Small intestine (tissue), 7 donors: ENCODE data around the gene C10orf105. TPM values are rescaled to one million over a fixed set of nuclear protein-coding genes. Genes with fewer than 3 reads are reported as not detected.

Experiments used
- DNase-seq, 2 donors: peaks; one replicate each; pipeline versions ENCODE4 v3.0.0 to v3.0.0-alpha.2; 2013
- FAIRE-seq: peaks from 2 replicates; lab custom pipeline; 2012; peaks lifted over from hg19 to GRCh38; lab: Jason Lieb, UNC
- H3K27ac ChIP-seq, 3 donors: one replicate each; pipeline ENCODE4 v1.5.1; 2013; ENCODE audit warnings: low read length in 2 of 3, mild to moderate bottlenecking in 2 of 3, control low read depth in 1 of 3, inconsistent platforms in 1 of 3, low read depth in 1 of 3, moderate library complexity in 1 of 3
- H3K27me3 ChIP-seq, 3 donors: one replicate each; pipeline ENCODE4 v1.6.1; 2013; ENCODE audit warnings: low read length in 3 of 3, inconsistent platforms in 1 of 3; ENCODE audit not compliant: control insufficient read depth in 3 of 3, insufficient read depth in 3 of 3
- H3K36me3 ChIP-seq, 3 donors: one replicate each; pipeline ENCODE4 v1.6.1; 2013; ENCODE audit warnings: low read length in 3 of 3, inconsistent platforms in 1 of 3, low read depth in 1 of 3, mild to moderate bottlenecking in 1 of 3, moderate library complexity in 1 of 3; ENCODE audit not compliant: control insufficient read depth in 3 of 3, insufficient read depth in 2 of 3
- H3K4me1 ChIP-seq, 3 donors: one replicate each; pipeline ENCODE4 v1.6.1; 2013; ENCODE audit warnings: low read length in 2 of 3, inconsistent platforms in 1 of 3, low read depth in 1 of 3, mild to moderate bottlenecking in 1 of 3, moderate library complexity in 1 of 3; ENCODE audit not compliant: control insufficient read depth in 3 of 3, insufficient read depth in 2 of 3
- H3K4me3 ChIP-seq, 3 donors: one replicate each; pipeline ENCODE4 v1.5.1; 2013; ENCODE audit warnings: low read length in 3 of 3, control low read depth in 1 of 3, inconsistent platforms in 1 of 3, low read depth in 1 of 3, mild to moderate bottlenecking in 1 of 3, moderate library complexity in 1 of 3
- H3K9me3 ChIP-seq, 2 donors: one replicate each; pipeline ENCODE4 v1.6.1; 2013; ENCODE audit warnings: low read depth in 1 of 2, low read length in 1 of 2; ENCODE audit not compliant: control insufficient read depth in 2 of 2, insufficient read depth in 1 of 2
- WGBS, 3 donors: extraction: QIAGEN DNeasy Blood & Tissue Kit; methylation state at CpG; one replicate each; pipeline ENCODE4 v1.1.7; 2013; 5-methylcytosine and 5-hydroxymethylcytosine counted together
- polyA plus RNA-seq, 4 donors: library from polyadenylated mRNA; stranded (reverse) in 3 of 4; unstranded in 1 of 4; fragments of 200-250 nt in 3 of 4; fragments of 120-200 nt in 1 of 4; gene quantifications; one replicate each; pipeline versions ENCODE4 v1.2.1 to v1.2.3, GENCODE V29; 2013
- donor health status: healthy with polysubstance abuse.
- donor health status: control.
- donor health status: control.
- donor health status: Bipolar disorder and iron deficiency.
- donor health status: healthy.

The C10orf105 gene
- polyA plus RNA-seq, 4 donors, result 0.06 to 0.27 TPM; not detected in 2

DNA sequence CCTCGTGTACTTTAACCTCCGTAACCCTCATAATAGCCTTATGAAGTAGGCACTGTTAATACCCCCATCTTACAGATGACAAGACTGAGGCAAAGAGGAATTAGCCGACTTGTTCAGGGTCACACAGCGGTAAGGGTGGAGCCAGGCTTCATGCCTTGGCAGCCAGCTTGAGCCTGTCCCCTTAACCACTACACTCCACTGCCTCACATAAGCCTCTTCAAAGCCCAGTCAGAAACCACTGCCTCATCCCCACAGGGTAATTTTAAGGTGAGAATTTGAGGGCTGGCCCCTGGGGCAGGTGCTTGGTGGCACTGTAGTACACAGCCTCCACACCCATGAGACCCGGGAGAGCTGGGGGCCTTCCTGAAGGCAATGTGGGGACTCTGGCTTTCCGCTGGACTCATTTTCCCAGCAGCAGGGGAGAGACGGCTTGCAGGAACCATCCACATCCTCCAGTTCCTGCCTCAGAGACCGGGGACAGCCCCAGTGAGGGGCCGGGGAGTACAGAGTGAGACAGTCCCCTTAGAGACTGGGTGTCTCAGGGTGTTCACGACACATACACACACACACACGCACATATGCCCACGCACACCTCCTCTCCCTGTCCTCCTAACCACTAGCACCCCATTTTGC lies 7.6 kb upstream of the C10orf105 start:
- peaks cover 0 to 4% of the 10 kb centered on the region in 2 donors for H3K9me3 ChIP-seq
- H3K27me3 ChIP-seq, result no peaks in the 10 kb centered on the region
- DNase-seq, result peak in 1 of 2 donors; percentile 29
- WGBS, 3 donors, result 40 to 55% (median 55%) methylated on average over 12 of the region's 12 CpGs
- no peak overlapping the region for H3K4me3 ChIP-seq
- FAIRE-seq, result no peak
- H3K36me3 ChIP-seq, result peaks cover 0 to 3% (median 0%) of the 10 kb centered on the region in 3 donors
- peak overlapping the region; percentile 58 to 94 (median 77) for H3K27ac ChIP-seq
- peaks cover 0 to 40% (median 25%) of the 10 kb centered on the region in 3 donors for H3K4me1 ChIP-seq

DNA sequence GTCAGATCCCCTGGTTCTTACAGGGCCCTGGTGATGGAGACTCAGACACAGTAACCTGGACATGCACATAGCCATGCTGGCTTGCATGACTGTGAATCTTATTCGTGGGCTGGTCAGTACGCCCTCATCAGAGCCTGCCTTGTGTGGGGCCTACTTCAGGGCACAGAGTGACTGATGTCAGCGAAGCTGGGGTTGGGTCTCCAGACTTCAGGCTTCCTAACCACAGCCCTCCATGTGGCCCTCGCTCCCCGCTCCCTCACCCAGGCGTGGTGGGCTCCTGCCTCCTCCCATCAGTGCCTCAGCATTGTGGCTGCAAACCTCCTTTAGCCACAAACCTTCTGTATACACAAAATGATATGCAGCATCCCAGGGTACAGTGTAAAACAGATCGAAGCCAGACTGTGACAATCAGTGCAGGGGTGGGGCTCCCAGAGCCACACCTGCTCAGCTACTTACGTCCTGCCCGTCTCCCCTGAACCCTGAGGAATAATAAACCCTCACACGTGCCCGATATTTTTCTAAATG lies 7.1 kb upstream of the C10orf105 start:
- peaks cover 0 to 4% of the 10 kb centered on the region in 2 donors for H3K9me3 ChIP-seq
- DNase-seq (peak; percentile 70 to 94), FAIRE-seq (no peak)
- peaks cover 0 to 40% (median 25%) of the 10 kb centered on the region in 3 donors for H3K4me1 ChIP-seq
- H3K27ac ChIP-seq, result peak overlapping the region in 2 of 3 donors; percentile 77 to 94
- H3K27me3 ChIP-seq, result no peaks in the 10 kb centered on the region
- H3K4me3 ChIP-seq, result no peak overlapping the region
- 26 to 59% (median 34%) methylated on average over 11 of the region's 11 CpGs for WGBS, 3 donors
- H3K36me3 ChIP-seq, result peaks cover 0 to 3% (median 0%) of the 10 kb centered on the region in 3 donors

DNA sequence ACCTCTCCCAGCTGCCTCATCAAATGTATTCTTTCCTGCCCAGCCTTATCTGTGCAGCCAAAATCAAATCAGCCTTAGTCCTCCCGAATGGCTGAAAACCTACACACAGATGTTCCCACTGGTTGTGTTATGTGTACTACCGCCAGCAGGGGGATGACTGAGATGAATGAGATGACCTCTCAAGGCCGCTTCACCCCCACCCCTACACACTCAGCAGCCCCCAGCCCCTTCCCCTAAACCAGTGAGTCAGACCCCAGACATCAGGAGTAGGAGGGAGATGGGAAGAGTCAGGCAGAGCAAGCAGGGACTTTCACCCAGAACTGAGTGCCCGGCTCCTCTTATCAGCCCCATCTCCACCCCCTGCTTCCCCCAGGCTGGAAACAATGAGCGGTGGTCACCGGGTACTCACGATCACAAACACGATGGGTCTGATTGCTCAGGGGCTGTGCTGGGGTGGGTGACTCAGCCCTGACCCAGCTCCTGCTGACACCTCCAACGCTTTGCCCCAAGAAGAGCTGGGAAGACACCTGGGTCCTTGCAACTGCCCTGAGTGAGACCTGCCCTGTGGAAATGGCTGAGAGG lies 6.5 kb upstream of the C10orf105 start:
- no peak for FAIRE-seq
- peaks cover 0 to 4% of the 10 kb centered on the region in 2 donors for H3K9me3 ChIP-seq
- H3K4me1 ChIP-seq, result peaks cover 0 to 40% (median 25%) of the 10 kb centered on the region in 3 donors
- peak overlapping the region in 2 of 3 donors; percentile 77 to 94 for H3K27ac ChIP-seq
- DNase-seq, result peak in 1 of 2 donors; percentile 31
- peaks cover 0 to 3% (median 0%) of the 10 kb centered on the region in 3 donors for H3K36me3 ChIP-seq
- 18 to 33% (median 21%) methylated on average over 9 of the region's 9 CpGs for WGBS, 3 donors
- H3K4me3 ChIP-seq, result no peak overlapping the region
- no peaks in the 10 kb centered on the region for H3K27me3 ChIP-seq

DNA sequence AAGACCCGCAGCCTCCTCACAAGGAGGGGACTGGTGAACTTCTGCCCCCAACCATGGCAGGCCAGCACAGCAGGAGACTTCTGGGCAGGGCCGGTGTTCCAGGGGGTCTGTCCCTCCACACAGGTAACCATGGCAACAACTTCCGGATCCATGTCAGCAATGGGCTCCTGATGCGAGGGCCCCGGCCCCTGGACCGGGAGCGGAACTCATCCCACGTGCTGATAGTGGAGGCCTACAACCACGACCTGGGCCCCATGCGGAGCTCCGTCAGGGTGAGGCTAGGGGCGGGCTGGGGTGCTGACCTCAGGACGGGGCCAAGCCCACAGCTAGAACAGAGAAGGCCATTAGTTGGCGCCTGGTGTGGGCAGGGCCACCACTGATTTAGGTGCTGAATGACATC lies 5.7 kb upstream of the C10orf105 start:
- FAIRE-seq (no peak), DNase-seq (no peak)
- H3K4me1 ChIP-seq, result peaks cover 0 to 40% (median 25%) of the 10 kb centered on the region in 3 donors
- no peak overlapping the region for H3K4me3 ChIP-seq
- 91 to 94% (median 93%) methylated on average over 14 of the region's 14 CpGs for WGBS, 3 donors
- no peaks in the 10 kb centered on the region for H3K27me3 ChIP-seq
- H3K27ac ChIP-seq, result no peak overlapping the region
- H3K9me3 ChIP-seq, result peaks cover 0 to 4% of the 10 kb centered on the region in 2 donors
- peaks cover 0 to 3% (median 0%) of the 10 kb centered on the region in 3 donors for H3K36me3 ChIP-seq

DNA sequence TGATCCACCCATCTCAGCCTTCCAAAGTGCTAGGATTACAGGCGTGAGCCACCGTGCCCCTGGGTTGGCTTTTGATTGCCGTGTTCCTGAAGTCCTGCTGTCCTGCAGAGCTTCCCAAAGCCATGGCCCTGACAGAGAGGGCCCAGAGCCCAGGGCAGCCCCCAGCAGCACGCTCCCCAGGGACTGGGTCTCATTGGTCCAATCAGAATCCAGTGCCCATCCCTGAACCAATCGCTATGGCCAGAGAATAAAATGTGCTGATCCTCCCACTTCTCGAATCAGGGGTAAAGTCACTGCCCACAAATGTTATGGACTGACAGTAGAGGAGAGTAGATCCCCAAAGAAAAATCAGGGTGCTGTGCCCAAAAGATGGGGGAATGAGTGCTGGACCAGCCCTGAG lies 5.0 kb upstream of the C10orf105 start:
- no peaks in the 10 kb centered on the region for H3K27me3 ChIP-seq
- peaks cover 0 to 3% (median 0%) of the 10 kb centered on the region in 3 donors for H3K36me3 ChIP-seq
- H3K9me3 ChIP-seq, result peaks cover 0 to 4% of the 10 kb centered on the region in 2 donors
- WGBS, 3 donors, result 88 to 94% (median 93%) methylated on average over 6 of the region's 6 CpGs
- DNase-seq, result no peak
- H3K4me1 ChIP-seq, result peaks cover 0 to 39% (median 25%) of the 10 kb centered on the region in 3 donors
- H3K27ac ChIP-seq, result no peak overlapping the region
- no peak overlapping the region for H3K4me3 ChIP-seq
- no peak for FAIRE-seq

DNA sequence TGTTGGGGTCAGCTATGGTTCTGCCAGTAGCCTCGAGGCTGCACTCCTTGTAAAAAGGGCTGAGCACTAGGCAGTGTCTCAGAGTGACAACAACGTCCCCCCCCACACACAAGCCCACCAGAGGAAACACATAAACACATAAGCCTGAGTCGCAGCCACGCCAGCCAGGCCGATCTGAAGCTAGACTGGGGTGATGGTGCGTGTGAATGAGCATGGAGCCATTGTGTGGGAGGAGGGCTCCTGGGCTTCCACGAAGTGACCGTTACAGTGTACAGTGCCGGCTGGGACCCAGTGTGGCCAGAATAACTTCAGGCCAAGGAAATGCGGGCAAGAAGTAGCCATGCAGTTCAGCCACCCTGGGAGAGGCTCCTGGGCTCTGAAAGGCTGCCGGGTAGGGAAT lies 3.7 kb upstream of the C10orf105 start:
- H3K36me3 ChIP-seq, result peaks cover 0 to 3% (median 0%) of the 10 kb centered on the region in 3 donors
- peaks cover 0 to 4% of the 10 kb centered on the region in 2 donors for H3K9me3 ChIP-seq
- no peak for DNase-seq
- peaks cover 0 to 28% (median 18%) of the 10 kb centered on the region in 3 donors for H3K4me1 ChIP-seq
- no peak for FAIRE-seq
- no peaks in the 10 kb centered on the region for H3K27me3 ChIP-seq
- H3K4me3 ChIP-seq, result no peak overlapping the region
- WGBS, 3 donors, result 90 to 95% (median 91%) methylated on average over 11 of the region's 11 CpGs
- no peak overlapping the region for H3K27ac ChIP-seq

DNA sequence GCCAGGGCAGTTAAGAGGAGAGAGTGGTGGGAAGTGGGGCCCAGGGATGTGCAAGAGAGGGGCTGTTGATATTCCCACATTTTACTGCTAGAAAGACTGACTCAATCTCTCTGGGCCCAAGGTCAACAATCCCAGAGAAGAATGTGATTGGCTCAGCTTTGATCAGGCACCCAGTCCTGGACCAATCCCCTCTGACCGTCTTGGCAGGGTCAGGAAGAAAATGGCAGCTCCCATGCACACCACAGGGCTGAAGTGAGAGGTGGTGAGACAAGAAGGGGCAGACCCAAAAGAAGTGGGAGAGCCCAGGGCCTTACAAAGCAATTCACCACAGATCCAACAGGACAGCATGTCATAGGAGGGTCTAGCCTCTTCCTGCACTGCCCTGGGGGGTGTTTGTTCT lies 3.3 kb upstream of the C10orf105 start:
- no peak for FAIRE-seq
- Histone ChIP-seq H3K4me3 (no peak overlapping the region), H3K4me1 (peaks cover 0 to 24% (median 15%) of the 10 kb centered on the region in 3 donors), H3K9me3 (peaks cover 0 to 4% of the 10 kb centered on the region in 2 donors), H3K27ac (no peak overlapping the region), H3K36me3 (peaks cover 0 to 3% (median 0%) of the 10 kb centered on the region in 3 donors), H3K27me3 (no peaks in the 10 kb centered on the region)
- 75 to 97% (median 83%) methylated on average over 1 of the region's 1 CpG for WGBS, 3 donors
- DNase-seq, result no peak

DNA sequence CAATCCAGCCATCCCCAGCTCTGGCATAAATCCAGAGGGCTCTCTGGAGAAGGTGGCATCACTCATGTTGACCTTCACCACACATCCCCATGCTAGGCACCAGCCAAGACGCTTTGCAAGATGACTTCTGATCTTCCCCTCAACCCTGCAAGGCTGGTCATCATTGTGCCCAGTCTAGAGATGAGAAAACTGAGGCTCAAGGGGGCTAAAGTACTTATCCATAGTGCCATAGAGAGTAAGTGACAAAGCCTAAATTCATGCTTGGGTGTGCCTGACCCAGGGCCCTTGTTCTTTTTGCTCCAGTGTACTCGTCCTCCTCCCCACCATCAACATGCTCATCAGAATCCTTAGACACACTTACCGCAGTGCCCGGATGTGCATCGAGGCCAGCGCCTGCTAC lies 1.7 kb upstream of the C10orf105 start:
- Histone ChIP-seq H3K4me1 (peaks cover 0 to 8% (median 4%) of the 10 kb centered on the region in 3 donors), H3K36me3 (no peaks in the 10 kb centered on the region), H3K9me3 (peaks cover 0 to 4% of the 10 kb centered on the region in 2 donors), H3K27me3 (no peaks in the 10 kb centered on the region), H3K27ac (no peak overlapping the region), H3K4me3 (no peak overlapping the region)
- no peak for FAIRE-seq
- WGBS, 3 donors, result 94 to 96% (median 94%) methylated on average over 6 of the region's 6 CpGs
- no peak for DNase-seq
